Measurements from ENCODE around the gene NXT1. TPM values are rescaled to one million over a fixed set of nuclear protein-coding genes. Genes with fewer than 3 reads are reported as not detected.

NXT1 gene
- total RNA-seq, 2 experiments from 2014 or later, result 26.2 to 28.4 TPM

- no peak for DNase-seq
- Mint-ChIP-seq H3K27ac (peak overlapping the region; percentile 13), H3K4me1 (peaks cover 53% of the 10 kb centered on the region), H3K9me3 (no peaks in the 10 kb centered on the region), H3K27me3 (no peaks in the 10 kb centered on the region), H3K4me3 (peak overlapping the region; percentile 1), H3K36me3 (ENCODE audit: low read depth) (peaks cover 58% of the 10 kb centered on the region)
- ChIA-PET CTCF (interaction anchor here (1.4 to 1.5 kb wide), 2 partner anchors 17 to 53 kb away, joined by 6 read pairs; no protein-coding TSS in a partner anchor), POLR2A (interaction anchor here (1.4 to 2.4 kb wide), 3 partner anchors 8 to 33 kb away, joined by 5 to 8 read pairs (median 7); partner anchors contain the start of gene NXT1)
Measured at GRCh38 chr20:23366384-23366783, 15.8 kb downstream of the NXT1 start.

- H3K36me3 Mint-ChIP-seq (ENCODE audit: low read depth), result peaks cover 69% of the 10 kb centered on the region
- peaks cover 49% of the 10 kb centered on the region for H3K4me1 Mint-ChIP-seq
- no peaks in the 10 kb centered on the region for H3K9me3 Mint-ChIP-seq
- ChIA-PET POLR2A (interaction anchor here (1.1 to 2.4 kb wide), 2 partner anchors 10 to 54 kb away, joined by 3 to 7 read pairs; partner anchors contain the start of gene NAPB), CTCF (no interaction called here)
- no peaks in the 10 kb centered on the region for H3K27me3 Mint-ChIP-seq
- H3K27ac Mint-ChIP-seq, result no peak overlapping the region
- H3K4me3 Mint-ChIP-seq, result no peak overlapping the region
- DNase-seq, result no peak
Measured at GRCh38 chr20:23367770-23368169, 17.2 kb downstream of the NXT1 start.

GRCh38 chr20:23368316-23369071 lies 17.9 kb downstream of the NXT1 start:
- DNase-seq, result no peak
- Mint-ChIP-seq H3K9me3 (no peaks in the 10 kb centered on the region), H3K27ac (no peak overlapping the region), H3K4me1 (peaks cover 42% of the 10 kb centered on the region), H3K4me3 (no peak overlapping the region), H3K27me3 (no peaks in the 10 kb centered on the region), H3K36me3 (ENCODE audit: low read depth) (peaks cover 66% of the 10 kb centered on the region)
- POLR2A ChIA-PET, result interaction anchor here (0.8 to 2.4 kb wide), 3 partner anchors 10 to 53 kb away, joined by 3 to 7 read pairs (median 3); partner anchors contain the start of gene NAPB
- CTCF ChIA-PET, result no interaction called here

- H3K36me3 Mint-ChIP-seq (ENCODE audit: low read depth), result peaks cover 70% of the 10 kb centered on the region
- no peak overlapping the region for H3K4me3 Mint-ChIP-seq
- H3K27me3 Mint-ChIP-seq, result no peaks in the 10 kb centered on the region
- no peak overlapping the region for H3K27ac Mint-ChIP-seq
- ChIA-PET POLR2A (interaction anchor here (0.8 to 1.0 kb wide), 2 partner anchors 11 to 19 kb away, joined by 3 read pairs; partner anchors contain the start of gene NXT1), CTCF (no interaction called here)
- H3K9me3 Mint-ChIP-seq, result no peaks in the 10 kb centered on the region
- peaks cover 34% of the 10 kb centered on the region for H3K4me1 Mint-ChIP-seq
- DNase-seq, result no peak
Measured at GRCh38 chr20:23369072-23369823, 18.7 kb downstream of the NXT1 start.

- Mint-ChIP-seq H3K27ac (no peak overlapping the region), H3K27me3 (no peaks in the 10 kb centered on the region), H3K9me3 (no peaks in the 10 kb centered on the region), H3K4me3 (no peak overlapping the region), H3K4me1 (peaks cover 24% of the 10 kb centered on the region), H3K36me3 (ENCODE audit: low read depth) (peaks cover 70% of the 10 kb centered on the region)
- POLR2A ChIA-PET, result interaction anchor here (1.0 kb wide), 2 partner anchors 9 to 20 kb away, joined by 3 read pairs; partner anchors contain the start of genes GZF1 and NXT1
- DNase-seq, result no peak
- CTCF ChIA-PET, result interaction anchor here (0.9 kb wide), 1 partner anchor 21 kb away, joined by 3 read pairs; no protein-coding TSS in a partner anchor
Measured at GRCh38 chr20:23370274-23370673, 19.7 kb downstream of the NXT1 start.

GRCh38 chr20:23370873-23371272 lies 20.3 kb downstream of the NXT1 start:
- Mint-ChIP-seq H3K9me3 (peaks cover 2% of the 10 kb centered on the region), H3K4me1 (peaks cover 28% of the 10 kb centered on the region), H3K27me3 (no peaks in the 10 kb centered on the region), H3K4me3 (no peak overlapping the region), H3K36me3 (ENCODE audit: low read depth) (peaks cover 74% of the 10 kb centered on the region), H3K27ac (no peak overlapping the region)
- no peak for DNase-seq
- ChIA-PET POLR2A (interaction anchor here (1.0 kb wide), 1 partner anchor 10 kb away, joined by 3 read pairs; the partner anchor contains the start of gene GZF1), CTCF (interaction anchor here (0.9 kb wide), 1 partner anchor 21 kb away, joined by 3 read pairs; no protein-coding TSS in a partner anchor)

- Mint-ChIP-seq H3K4me1 (peaks cover 23% of the 10 kb centered on the region), H3K36me3 (ENCODE audit: low read depth) (peaks cover 74% of the 10 kb centered on the region), H3K9me3 (peaks cover 2% of the 10 kb centered on the region), H3K4me3 (no peak overlapping the region), H3K27me3 (no peaks in the 10 kb centered on the region), H3K27ac (no peak overlapping the region)
- POLR2A ChIA-PET, result no interaction called here
- CTCF ChIA-PET, result no interaction called here
- DNase-seq, result no peak
Measured at GRCh38 chr20:23371496-23371895, 20.9 kb downstream of the NXT1 start.

- H3K36me3 Mint-ChIP-seq (ENCODE audit: low read depth), result peaks cover 82% of the 10 kb centered on the region
- no peaks in the 10 kb centered on the region for H3K27me3 Mint-ChIP-seq
- peaks cover 6% of the 10 kb centered on the region for H3K4me1 Mint-ChIP-seq
- peaks cover 2% of the 10 kb centered on the region for H3K9me3 Mint-ChIP-seq
- H3K4me3 Mint-ChIP-seq, result no peak overlapping the region
- ChIA-PET POLR2A (interaction anchor here (0.7 to 1.8 kb wide), 4 partner anchors 17 to 45 kb away, joined by 3 to 5 read pairs (median 4); partner anchors contain the start of gene NXT1), CTCF (interaction anchor here (0.9 kb wide), 1 partner anchor 47 kb away, joined by 3 read pairs; the partner anchor contains the start of gene NAPB)
- no peak for DNase-seq
- H3K27ac Mint-ChIP-seq, result no peak overlapping the region
Measured at GRCh38 chr20:23374441-23374840, 23.9 kb downstream of the NXT1 start.

GRCh38 chr20:23375827-23376226 lies 25.2 kb downstream of the NXT1 start:
- CTCF ChIA-PET, result no interaction called here

GRCh38 chr20:23379772-23380171 lies 29.2 kb downstream of the NXT1 start:
- Mint-ChIP-seq H3K4me3 (no peak overlapping the region), H3K27me3 (no peaks in the 10 kb centered on the region), H3K27ac (no peak overlapping the region), H3K9me3 (peaks cover 2% of the 10 kb centered on the region), H3K4me1 (peaks cover 12% of the 10 kb centered on the region), H3K36me3 (ENCODE audit: low read depth) (peaks cover 73% of the 10 kb centered on the region)
- CTCF ChIA-PET, result no interaction called here
- POLR2A ChIA-PET, result no interaction called here
- DNase-seq, result no peak

More at GRCh38 chr20:23375827-23376226, 25.2 kb downstream of the NXT1 start:
- Mint-ChIP-seq H3K36me3 (ENCODE audit: low read depth) (peaks cover 79% of the 10 kb centered on the region), H3K4me1 (peaks cover 6% of the 10 kb centered on the region), H3K4me3 (no peak overlapping the region), H3K9me3 (peaks cover 2% of the 10 kb centered on the region), H3K27ac (no peak overlapping the region), H3K27me3 (no peaks in the 10 kb centered on the region)
- POLR2A ChIA-PET, result interaction anchor here (1.1 to 1.8 kb wide), 2 partner anchors 25 to 42 kb away, joined by 3 to 5 read pairs; partner anchors contain the start of gene NXT1
- no peak for DNase-seq

- H3K27me3 Mint-ChIP-seq, result no peaks in the 10 kb centered on the region
- no peak overlapping the region for H3K27ac Mint-ChIP-seq
- ChIA-PET CTCF (interaction anchor here (0.7 kb wide), 2 partner anchors 61 to 219 kb away, joined by 3 read pairs; no protein-coding TSS in a partner anchor), POLR2A (interaction anchor here (0.8 to 1.0 kb wide), 2 partner anchors 8 to 18 kb away, joined by 3 read pairs; no protein-coding TSS in a partner anchor)
- H3K36me3 Mint-ChIP-seq (ENCODE audit: low read depth), result peaks cover 71% of the 10 kb centered on the region
- no peaks in the 10 kb centered on the region for H3K9me3 Mint-ChIP-seq
- no peak overlapping the region for H3K4me3 Mint-ChIP-seq
- DNase-seq, result no peak
- peaks cover 6% of the 10 kb centered on the region for H3K4me1 Mint-ChIP-seq
Measured at GRCh38 chr20:23381876-23382275, 31.3 kb downstream of the NXT1 start.

- ChIA-PET POLR2A (no interaction called here), CTCF (no interaction called here)
- Mint-ChIP-seq H3K36me3 (ENCODE audit: low read depth) (peaks cover 73% of the 10 kb centered on the region), H3K27ac (no peak overlapping the region), H3K4me3 (no peak overlapping the region), H3K9me3 (no peaks in the 10 kb centered on the region), H3K4me1 (peaks cover 6% of the 10 kb centered on the region), H3K27me3 (no peaks in the 10 kb centered on the region)
- no peak for DNase-seq
Measured at GRCh38 chr20:23386304-23387117, 35.9 kb downstream of the NXT1 start.

Data from activated CD4-positive, alpha-beta memory T cell treated with anti-CD3 and anti-CD28 coated beads, Interleukin-2, amount 10 ng/mL, durations not matched to agents 7 days and 5 days (primary cell).